Endothelial cell of umbilical vein (primary cell): ENCODE results near the gene CBX4. TPM values are rescaled to one million over a fixed set of nuclear protein-coding genes. Genes with fewer than 3 reads are reported as not detected.

ENCODE experiments used
- BruUV-seq: library from RNA; stranded (reverse); fragments of 400-500 nt; replicated peaks from 2 replicates; lab custom pipeline; 2021; lab: Mats Ljungman, UMichigan
- CTCF ChIA-PET: fragments of 300-600, 350-600 bp; sonication (Branson Sonifier 250); formaldehyde crosslinking; loops from one replicate; lab custom pipeline; 2021; ENCODE audit warnings: antibody characterized with exemption, inconsistent platforms; lab: Charles Lee
- POLR2A ChIA-PET: fragments of 300-600, 350-600 bp; sonication (Branson Sonifier 250); formaldehyde crosslinking; loops from one replicate; lab custom pipeline; 2021; ENCODE audit warnings: antibody characterized with exemption, inconsistent platforms; lab: Charles Lee
- DNase-seq: peaks from one replicate; pipeline ENCODE4 v3.0.0-alpha.2; 2011; ENCODE audit warnings: low read depth, low spot score
- FAIRE-seq: peaks from 2 replicates; lab custom pipeline; 2011; peaks lifted over from hg19 to GRCh38; lab: Jason Lieb, UNC
- H2AFZ ChIP-seq: 2 replicates; pipeline ENCODE4 v1.6.0; 2012; ENCODE audit warnings: low read depth, low read length, control low read depth, inconsistent platforms
- H3K27ac ChIP-seq: 2 replicates; pipeline ENCODE4 v1.5.1; 2011; ENCODE audit warnings: low read depth, mild to moderate bottlenecking, control low read depth, low read length, moderate library complexity; ENCODE audit not compliant: insufficient read depth
- H3K27me3 ChIP-seq, 2 experiments: 2 replicates each; pipeline versions ENCODE4 v1.6.0 to v1.6.1; 2011; ENCODE audit warnings: low read length in 2 of 2, mixed read lengths in 1 of 2; ENCODE audit not compliant: control insufficient read depth in 2 of 2, insufficient read depth in 2 of 2
- H3K36me3 ChIP-seq, 2 experiments: 2 replicates in 1 of 2; 3 replicates in 1 of 2; pipeline ENCODE4 v1.5.1; 2011; ENCODE audit warnings: low read length in 2 of 2, mild to moderate bottlenecking in 1 of 2, moderate library complexity in 1 of 2; ENCODE audit not compliant: control insufficient read depth in 2 of 2, insufficient read depth in 2 of 2; ENCODE audit errors: extremely low read depth in 1 of 2
- H3K4me1 ChIP-seq: 3 replicates; pipeline ENCODE4 v1.5.1; 2011; ENCODE audit warnings: mild to moderate bottlenecking, low read length; ENCODE audit not compliant: control insufficient read depth, insufficient read depth; ENCODE audit errors: extremely low read depth
- H3K4me2 ChIP-seq: 2 replicates; pipeline ENCODE4 v1.6.1; 2011; ENCODE audit warnings: low read length, control low read depth, mixed read lengths; ENCODE audit not compliant: insufficient read depth
- H3K4me3 ChIP-seq, 3 experiments: fragments of 200-600 bp in 1 of 3; sonication (generic), shearing (Covaris generic) in 1 of 3; replicated peaks in 1 of 3; 2 replicates each; pipeline ENCODE4 v1.5.1; 2011 to 2016; ENCODE audit warnings: control low read depth in 3 of 3, low read length in 3 of 3, mild to moderate bottlenecking in 2 of 3, inconsistent platforms in 1 of 3, low read depth in 1 of 3, moderate library complexity in 1 of 3; ENCODE audit not compliant: insufficient read depth in 1 of 3
- H3K79me2 ChIP-seq: 2 replicates; pipeline ENCODE4 v1.6.0; 2012; ENCODE audit warnings: low read length, inconsistent platforms; ENCODE audit not compliant: control insufficient read depth, insufficient read depth
- H3K9ac ChIP-seq: replicated peaks from 2 replicates; pipeline ENCODE3; 2011; ENCODE audit warnings: low read length, control low read depth; ENCODE audit not compliant: insufficient read depth; ENCODE audit errors: extremely low read depth
- H3K9me1 ChIP-seq: replicated peaks from 3 replicates; pipeline ENCODE4 v1.6.0; 2011; ENCODE audit warnings: mild to moderate bottlenecking, low read length; ENCODE audit not compliant: control insufficient read depth, insufficient read depth; ENCODE audit errors: extremely low read depth
- H3K9me3 ChIP-seq: replicated peaks from 2 replicates; pipeline ENCODE4 v1.5.1; 2012; ENCODE audit warnings: low read length, inconsistent platforms; ENCODE audit not compliant: control insufficient read depth, insufficient read depth
- H4K20me1 ChIP-seq: replicated peaks from 2 replicates; pipeline ENCODE3; 2011; ENCODE audit warnings: mild to moderate bottlenecking, low read length; ENCODE audit not compliant: control insufficient read depth, insufficient read depth; ENCODE audit errors: extremely low read depth
- CTCF ChIP-seq, 2 donors: IDR thresholded peaks; 1 replicate in 1 of 2; 2 replicates in 1 of 2; pipeline ENCODE4 v1.5.1; 2011; ENCODE audit warnings: low read length in 2 of 2, mild to moderate bottlenecking in 2 of 2, moderate library complexity in 2 of 2, control low read depth in 1 of 2, inconsistent platforms in 1 of 2, low read depth in 1 of 2; ENCODE audit not compliant: insufficient read depth in 1 of 2; ENCODE audit errors: extremely low read depth in 1 of 2
- EZH2 ChIP-seq: IDR thresholded peaks from 2 replicates; pipeline ENCODE4 v1.6.1; 2012; ENCODE audit warnings: borderline replicate concordance, low read depth, mild to moderate bottlenecking, moderate library complexity, low read length, inconsistent platforms; ENCODE audit not compliant: severe bottlenecking
- FOS ChIP-seq: IDR thresholded peaks from 2 replicates; pipeline ENCODE4 v1.6.1; 2011; ENCODE audit warnings: mild to moderate bottlenecking, low read length, moderate library complexity, borderline replicate concordance; ENCODE audit not compliant: insufficient read depth
- GATA2 ChIP-seq: IDR thresholded peaks from 2 replicates; pipeline ENCODE4 v1.7.0; 2011; ENCODE audit warnings: low read depth, mild to moderate bottlenecking, moderate library complexity, mixed read lengths, low read length; ENCODE audit not compliant: insufficient read length, insufficient read depth
- JUN ChIP-seq: IDR thresholded peaks from 2 replicates; pipeline ENCODE4 v1.6.1; 2011; ENCODE audit warnings: borderline replicate concordance, low read depth; ENCODE audit not compliant: insufficient read length, insufficient read depth
- MAX ChIP-seq: IDR thresholded peaks from 2 replicates; pipeline ENCODE4 v1.6.1; 2011; ENCODE audit not compliant: insufficient read depth, insufficient read length
- MYC ChIP-seq: IDR thresholded peaks from one replicate; pipeline ENCODE4 v1.6.1; 2011; ENCODE audit warnings: mild to moderate bottlenecking, low read depth, low read length
- POLR2A ChIP-seq: IDR thresholded peaks from 2 replicates; pipeline ENCODE4 v1.6.1; 2012; ENCODE audit warnings: low read depth, mild to moderate bottlenecking, control low read depth, low read length
- POLR2AphosphoS5 ChIP-seq: IDR thresholded peaks from 2 replicates; pipeline ENCODE4 v1.6.1; 2012; ENCODE audit warnings: low read depth, mild to moderate bottlenecking, control low read depth, low read length, moderate library complexity; ENCODE audit not compliant: insufficient read depth
- dilution Hi-C: fragments of 300-500 bp; cut with MboI; formaldehyde crosslinking; loops from one replicate; pipeline ENCODE4 v1.15.0; 2019; ENCODE audit warnings: low sequenced_read_pairs; ENCODE audit not compliant: extremely low pct_ligation_motif_present
- intact Hi-C: fragments of 100-400 bp; cut with micrococcal nuclease; formaldehyde crosslinking; loops from one replicate; pipeline ENCODE4 v1.10.0; 2022
- polyA plus RNA-seq, 4 experiments: library from polyadenylated mRNA; depleted of rRNA in 3 of 4; stranded (reverse) in 3 of 4; unstranded in 1 of 4; fragments of >200 nt; gene quantifications; 2 replicates each; pipeline versions ENCODE4 v1.2.1 to v1.2.3, GENCODE V29; 2011 to 2012; ENCODE audit warnings: missing spikeins in 1 of 4
- total RNA-seq: library from RNA; stranded (reverse); gene quantifications from 2 replicates; pipeline ENCODE4 v1.2.3, GENCODE V29; 2021

The CBX4 gene
- total and polyA plus RNA-seq, 2 donors (not counting 3 experiments of a cell fraction or from before 2014, with no cell fraction given): 7.0 to 12.3 TPM

DNA sequence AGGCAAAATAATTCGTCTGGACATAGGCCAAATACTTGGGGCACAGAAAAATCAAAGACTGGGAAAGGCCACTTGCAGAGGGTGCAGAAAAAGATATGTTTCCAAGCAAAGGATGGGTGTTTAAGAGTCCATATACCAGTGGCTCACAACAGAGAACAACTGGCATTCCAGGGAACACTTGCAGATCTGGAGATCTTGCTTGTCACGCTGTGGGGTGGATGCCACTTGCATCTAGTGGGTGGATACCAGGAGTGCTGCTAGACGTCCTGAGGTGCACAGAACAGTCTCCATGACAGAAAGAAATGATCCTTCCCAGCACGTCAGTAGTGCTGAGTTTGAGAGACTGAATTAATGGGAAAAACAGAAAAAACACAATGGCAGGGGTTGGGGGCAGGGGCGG lies 50.8 kb downstream of the CBX4 start:
- BruUV-seq: no TSS peak
- TF ChIP-seq POLR2AphosphoS5 (no peak), GATA2 (no peak), POLR2A (no peak), CTCF (IDR thresholded peaks at IDR 0.05; ENCODE audit: extremely low read depth in 1 of 2, insufficient read depth in 1 of 2, low read depth in 1 of 2, low read length in 2 of 2) (no peak), MYC (no peak), EZH2 (no peak), JUN (no peak), MAX (no peak), FOS (no peak)
- Histone ChIP-seq H3K9me3 (no peaks in the 10 kb centered on the region), H3K36me3 (peaks cover 0 to 9% of the 10 kb centered on the region in 2 experiments), H3K79me2 (no peaks in the 10 kb centered on the region), H3K9ac (no peak overlapping the region), H3K27me3 (peaks cover 40 to 53% of the 10 kb centered on the region in 2 experiments), H3K4me2 (no peak overlapping the region), H3K27ac (no peak overlapping the region), H3K4me3 (no peak overlapping the region), H3K4me1 (peaks cover 6% of the 10 kb centered on the region), H3K9me1 (no peaks in the 10 kb centered on the region), H2AFZ (no peak overlapping the region), H4K20me1 (no peaks in the 10 kb centered on the region)
- ChIA-PET POLR2A (no interaction called here), CTCF (interaction anchor here (0.8 to 3.5 kb wide), 20 partner anchors 11 to 336 kb away, joined by 3 to 20 read pairs (median 6); no protein-coding TSS in a partner anchor)
- dilution Hi-C loops (no loop called here), intact Hi-C loops (no loop called here)
- FAIRE-seq (no peak), DNase-seq (no peak)
